Ecto neural progenitor cell (in vitro differentiated cells): ENCODE data around the gene GRIK3.

Source experiments
- DNase-seq: peaks from one replicate; pipeline ENCODE4 v3.0.0-alpha.2; 2018; ENCODE audit warnings: low spot score

The GRIK3 gene

GRCh38 chr1:36941316-36941978 is 92.9 kb downstream of the GRIK3 start:
- no peak for DNase-seq

GRCh38 chr1:36938819-36939218 is 95.5 kb downstream of the GRIK3 start:
- no peak for DNase-seq

DNA sequence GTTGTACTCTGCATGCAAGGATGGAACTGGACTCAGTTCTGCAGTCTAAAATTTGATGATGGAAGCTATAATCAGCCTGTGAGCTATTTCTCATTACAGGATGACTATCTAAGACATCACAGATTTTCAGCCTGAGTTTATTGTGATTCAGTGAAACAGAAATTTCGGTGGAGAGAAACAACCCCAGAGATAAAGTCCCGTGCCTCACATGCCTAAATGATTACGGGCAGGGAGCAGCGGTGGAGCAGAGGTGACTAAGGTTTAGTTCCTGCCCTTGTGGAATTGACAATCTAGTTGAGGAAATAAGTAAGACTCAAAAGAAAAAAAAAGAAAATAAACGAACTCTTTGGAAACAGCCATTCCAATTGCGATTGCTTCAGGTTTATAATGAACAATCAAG is 96.9 kb downstream of the GRIK3 start:
- DNase-seq = no peak

DNA sequence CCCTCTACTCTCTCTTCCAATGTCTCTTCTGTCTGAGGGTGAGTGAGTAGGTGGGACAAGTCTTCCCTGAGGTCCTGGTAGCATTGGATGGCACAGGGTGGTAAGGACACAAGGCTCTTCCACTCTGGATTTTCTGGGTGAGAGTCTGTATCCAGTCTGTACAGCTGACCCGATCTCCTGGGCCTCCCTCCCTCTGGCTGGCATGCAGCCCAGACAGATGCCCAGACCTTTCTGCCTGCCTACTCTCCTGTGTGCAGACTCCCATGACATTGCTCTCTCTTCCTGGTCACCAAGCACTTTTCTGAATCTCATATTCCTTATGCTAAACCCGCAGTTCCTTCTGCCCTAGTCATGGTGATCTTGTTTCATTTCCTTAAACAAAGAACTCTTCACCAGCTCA is 100.3 kb downstream of the GRIK3 start:
- no peak for DNase-seq

- no peak for DNase-seq
Measured at GRCh38 chr1:36927826-36928225, 106.5 kb downstream of the GRIK3 start.

DNA sequence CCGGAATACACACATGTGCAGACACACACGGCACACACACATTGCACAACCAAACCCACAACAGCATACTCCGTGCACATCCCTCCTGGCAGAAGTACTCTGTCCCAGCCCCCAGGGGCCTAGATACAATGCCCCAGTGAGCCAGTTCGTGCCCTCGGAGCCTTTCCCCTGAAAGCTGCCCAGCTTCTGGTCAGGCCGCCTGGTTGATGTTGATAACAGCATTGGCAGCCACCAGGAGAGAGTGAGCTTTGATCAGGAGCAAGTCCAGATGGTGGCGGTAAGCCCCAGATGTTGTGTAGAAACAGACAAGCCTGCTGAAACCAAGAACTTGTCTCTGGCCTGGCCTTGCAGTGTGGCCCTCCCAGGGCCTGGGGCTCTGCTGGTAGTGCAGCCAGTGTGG is 109.1 kb downstream of the GRIK3 start:
- no peak for DNase-seq

GRCh38 chr1:36924282-36924811 is 110.0 kb downstream of the GRIK3 start:
- DNase-seq = peak; percentile 93

DNA sequence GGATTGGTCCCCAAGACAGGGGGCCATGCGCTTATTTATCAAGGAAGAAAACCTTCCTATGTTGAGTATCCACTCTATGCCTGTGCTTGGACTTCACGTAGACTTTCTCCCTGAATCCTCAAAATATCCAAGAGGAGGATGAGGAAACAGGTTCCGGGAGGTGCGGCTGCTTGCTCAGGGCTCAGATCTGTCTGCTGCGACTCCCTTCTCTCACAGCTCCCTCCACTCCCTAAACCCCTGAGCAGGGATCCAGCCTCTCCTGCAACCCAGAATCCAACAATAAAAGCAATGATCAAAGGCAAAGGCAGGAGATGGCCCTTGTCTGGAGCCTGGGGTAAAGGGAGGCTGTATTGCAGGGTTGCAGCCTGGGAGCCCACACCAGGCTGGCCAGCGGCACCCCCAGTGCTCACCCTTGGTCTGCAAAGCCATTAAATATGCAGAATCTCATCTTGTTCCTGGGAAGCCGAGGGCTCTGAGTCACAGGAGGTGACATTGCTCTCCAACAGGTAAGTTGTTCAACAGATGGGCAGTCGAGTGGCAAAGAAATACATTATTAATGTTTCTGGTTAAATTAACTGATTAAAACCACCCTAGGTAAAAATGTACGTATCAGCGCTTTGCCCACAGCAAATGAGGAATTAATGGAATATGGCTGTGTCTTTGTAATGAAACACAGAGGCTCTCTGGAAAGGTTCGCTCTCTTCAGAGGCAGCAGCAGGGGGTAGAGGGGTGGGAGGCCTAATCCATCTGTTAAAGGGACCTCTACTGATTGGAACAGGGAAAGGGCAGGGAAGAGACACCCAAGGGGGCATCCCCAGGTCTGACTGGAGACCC is 111.5 kb downstream of the GRIK3 start:
- DNase-seq = no peak

DNA sequence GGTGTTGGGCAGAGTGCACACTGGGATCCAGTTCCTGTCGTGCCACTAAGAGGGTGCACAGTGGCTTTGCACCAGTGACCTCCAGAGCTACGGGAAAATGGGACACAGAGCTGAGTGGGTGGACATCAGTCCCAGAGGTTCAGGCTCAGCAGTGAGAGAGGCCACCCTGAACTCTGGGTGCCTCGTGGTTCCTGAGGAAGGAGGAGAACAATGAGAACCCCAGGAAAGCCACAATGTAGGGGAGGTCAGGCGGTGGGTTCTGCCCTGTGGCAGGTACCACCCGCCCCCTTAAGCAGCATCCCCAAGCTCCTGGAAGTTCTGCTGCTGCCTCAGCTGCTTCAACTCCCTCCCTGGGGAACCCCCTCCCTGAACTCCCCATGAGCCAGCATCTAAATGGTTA is 112.2 kb downstream of the GRIK3 start:
- no peak for DNase-seq

DNA sequence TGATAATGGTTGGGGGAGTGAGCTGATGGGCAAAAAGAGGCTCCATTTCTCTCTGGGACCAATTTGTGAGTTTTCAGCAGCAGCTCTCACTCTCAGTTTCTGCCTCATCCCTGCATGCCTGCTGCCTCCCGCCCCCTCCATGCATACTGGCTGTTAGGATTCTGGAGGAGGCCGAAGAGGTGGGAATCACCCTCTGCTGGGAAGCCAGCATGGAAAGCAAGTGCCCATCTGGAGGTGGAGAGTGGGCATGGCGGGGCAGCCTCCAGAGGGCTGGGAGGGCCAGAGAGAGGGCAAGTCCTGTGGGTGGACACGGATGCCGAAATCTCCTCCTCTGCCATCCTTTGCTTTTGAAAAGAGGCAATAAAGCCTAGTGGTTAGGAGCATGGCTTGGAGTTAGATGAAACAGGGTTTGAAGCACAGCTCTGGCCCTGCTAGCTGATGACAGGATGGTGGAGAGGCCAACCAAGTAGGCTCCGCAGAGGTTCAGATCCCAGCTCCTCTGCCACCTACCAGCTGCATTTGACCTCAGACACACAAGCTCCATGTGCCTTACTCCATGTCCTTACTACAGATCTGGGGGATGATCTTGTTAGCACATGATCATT is 113.4 kb downstream of the GRIK3 start:
- peak; percentile 44 for DNase-seq

DNA sequence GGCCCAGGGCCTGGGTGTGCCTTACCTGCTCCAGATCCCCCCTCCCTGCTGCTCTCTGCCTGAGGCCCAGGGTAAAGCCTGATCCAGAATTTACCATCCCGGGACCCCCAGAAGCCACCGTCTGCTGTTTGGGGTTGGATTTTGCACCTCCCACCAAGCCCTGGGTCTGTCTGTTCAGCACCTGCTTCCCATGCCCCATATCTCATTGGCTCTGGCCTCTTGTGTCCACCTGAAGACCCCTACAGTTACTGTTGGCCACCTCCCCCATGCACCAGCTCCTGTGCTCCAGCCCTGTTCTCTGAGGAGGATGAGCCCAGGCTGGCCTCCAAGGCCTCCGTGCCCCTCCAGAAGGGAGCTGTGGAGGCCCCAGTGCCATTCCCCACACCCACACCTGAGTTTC is 113.9 kb downstream of the GRIK3 start:
- peak; percentile 29 for DNase-seq

DNA sequence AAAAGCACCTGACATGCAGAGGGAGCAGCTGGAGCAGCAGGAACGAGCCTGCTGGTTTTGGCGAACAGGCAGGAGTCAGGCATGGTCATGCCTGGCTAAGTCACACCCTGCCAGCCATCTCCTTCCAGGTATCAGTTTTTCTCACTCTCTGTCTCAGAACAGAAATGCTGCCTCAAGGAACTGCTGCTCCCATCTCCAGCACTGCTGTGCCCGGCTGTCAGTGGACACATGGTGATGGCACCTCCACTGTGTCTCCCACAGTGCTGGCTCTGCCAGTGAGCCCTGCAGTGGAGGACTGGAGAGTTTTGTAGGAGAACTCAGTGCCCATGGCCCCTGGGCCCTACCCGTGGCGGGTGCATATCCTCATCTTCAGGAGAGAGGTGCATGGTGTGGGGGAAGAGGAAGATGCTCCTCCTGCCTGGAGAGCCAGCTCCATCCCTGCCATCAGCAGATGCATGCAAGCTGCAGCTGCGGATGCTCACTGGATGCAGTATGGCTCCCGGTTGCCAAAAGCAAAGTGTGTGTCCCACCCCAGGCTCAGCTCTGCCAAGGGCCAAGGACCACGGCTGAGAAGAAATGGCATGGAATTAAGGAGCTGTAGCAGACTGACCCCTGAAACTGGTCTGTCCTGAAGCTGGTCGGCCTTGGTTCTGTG is 114.7 kb downstream of the GRIK3 start:
- DNase-seq = peak; percentile 27

- peak; percentile 11 for DNase-seq
Measured at GRCh38 chr1:36918604-36919003, 115.7 kb downstream of the GRIK3 start.

DNA sequence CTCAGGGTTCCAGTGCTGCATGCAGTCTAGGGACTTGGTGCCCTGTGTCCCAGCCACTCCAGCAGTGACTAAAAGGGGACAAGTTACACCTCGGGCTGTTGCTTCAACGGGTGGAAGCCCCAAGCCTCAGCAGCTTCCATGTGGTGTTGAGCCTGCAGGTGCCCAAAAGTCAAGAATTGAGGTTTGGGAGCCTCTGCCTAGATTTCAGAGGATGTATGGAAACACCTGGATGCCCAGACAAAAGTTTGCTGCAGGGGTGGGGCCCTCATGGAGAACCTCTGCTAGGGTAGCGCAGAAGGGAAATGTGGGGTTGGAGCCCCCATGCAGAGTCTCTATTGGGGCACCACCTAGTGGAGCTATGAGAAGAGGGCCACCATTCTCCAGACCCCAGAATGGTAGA is 117.8 kb downstream of the GRIK3 start:
- peak; percentile 38 for DNase-seq

DNA sequence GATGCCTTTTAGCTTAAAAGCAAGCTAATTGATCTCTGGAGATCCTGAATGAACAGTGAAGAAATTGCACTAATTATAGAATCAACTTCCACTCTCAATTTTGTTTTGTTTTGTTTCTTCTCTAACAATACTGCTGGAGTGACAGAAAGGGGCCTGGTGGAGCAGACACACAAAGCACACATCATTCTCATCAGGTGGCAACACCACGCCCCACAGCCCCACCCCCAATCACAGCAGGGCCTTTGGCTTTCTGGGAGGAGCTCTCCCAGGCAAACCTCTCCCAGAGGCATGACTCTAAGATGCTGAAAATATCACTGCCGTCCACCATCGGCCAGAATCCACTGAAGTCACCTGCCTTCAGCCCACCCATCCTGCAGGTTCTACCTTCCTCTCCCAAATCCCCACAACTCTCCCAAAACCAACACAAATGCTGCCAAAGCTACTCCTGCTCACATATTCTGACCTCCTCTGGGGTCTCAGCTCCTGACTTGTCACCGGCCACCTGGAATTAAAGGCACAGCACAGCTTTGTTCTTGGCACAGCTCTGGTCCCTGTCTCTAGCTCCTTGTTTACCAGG is 120.7 kb downstream of the GRIK3 start:
- peak; percentile 57 for DNase-seq

DNA sequence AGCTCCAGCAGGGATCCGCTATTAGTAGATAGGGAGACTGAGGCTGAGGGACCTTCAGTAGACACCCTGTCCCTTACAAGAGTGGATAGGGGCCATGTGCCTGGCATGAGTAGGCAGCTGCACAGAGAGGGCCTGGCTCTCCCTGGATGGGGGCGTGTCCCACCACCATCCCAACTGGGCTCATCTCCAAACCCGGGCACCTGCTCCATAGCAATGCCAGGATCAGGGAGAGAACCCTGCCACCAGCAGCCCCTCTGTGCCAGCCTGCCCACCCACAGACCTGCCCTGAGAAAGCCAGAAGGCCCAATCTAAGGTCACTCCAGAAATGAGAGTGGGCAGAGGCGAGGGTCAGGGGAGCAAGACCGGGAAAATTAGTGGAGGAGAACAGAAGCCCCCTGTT is 121.3 kb downstream of the GRIK3 start:
- DNase-seq = peak; percentile 44

DNA sequence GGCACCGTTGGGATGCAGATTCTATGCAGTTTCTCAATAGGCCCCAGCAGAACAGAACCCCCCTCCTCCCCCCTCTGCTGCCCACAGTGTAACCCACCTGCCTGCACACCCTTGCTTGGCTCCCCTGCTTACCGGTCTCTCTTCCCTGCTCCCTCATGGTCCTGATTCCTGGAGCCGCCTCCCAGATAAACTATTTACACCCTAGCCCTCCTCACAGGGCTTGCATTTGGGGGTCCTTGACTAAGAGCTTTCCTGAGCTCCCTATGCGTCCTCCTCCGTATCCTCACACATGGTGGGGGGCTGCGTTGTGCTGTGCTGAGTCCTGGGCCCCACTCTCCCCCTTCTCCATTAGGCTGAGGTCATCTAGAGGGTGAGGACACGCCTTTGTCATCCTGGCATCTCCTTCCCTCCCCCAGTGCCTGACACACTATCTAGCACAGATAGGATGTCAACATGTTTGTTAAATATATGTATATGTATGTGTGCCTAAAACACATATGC is 121.9 kb downstream of the GRIK3 start:
- DNase-seq = peak; percentile 34

DNA sequence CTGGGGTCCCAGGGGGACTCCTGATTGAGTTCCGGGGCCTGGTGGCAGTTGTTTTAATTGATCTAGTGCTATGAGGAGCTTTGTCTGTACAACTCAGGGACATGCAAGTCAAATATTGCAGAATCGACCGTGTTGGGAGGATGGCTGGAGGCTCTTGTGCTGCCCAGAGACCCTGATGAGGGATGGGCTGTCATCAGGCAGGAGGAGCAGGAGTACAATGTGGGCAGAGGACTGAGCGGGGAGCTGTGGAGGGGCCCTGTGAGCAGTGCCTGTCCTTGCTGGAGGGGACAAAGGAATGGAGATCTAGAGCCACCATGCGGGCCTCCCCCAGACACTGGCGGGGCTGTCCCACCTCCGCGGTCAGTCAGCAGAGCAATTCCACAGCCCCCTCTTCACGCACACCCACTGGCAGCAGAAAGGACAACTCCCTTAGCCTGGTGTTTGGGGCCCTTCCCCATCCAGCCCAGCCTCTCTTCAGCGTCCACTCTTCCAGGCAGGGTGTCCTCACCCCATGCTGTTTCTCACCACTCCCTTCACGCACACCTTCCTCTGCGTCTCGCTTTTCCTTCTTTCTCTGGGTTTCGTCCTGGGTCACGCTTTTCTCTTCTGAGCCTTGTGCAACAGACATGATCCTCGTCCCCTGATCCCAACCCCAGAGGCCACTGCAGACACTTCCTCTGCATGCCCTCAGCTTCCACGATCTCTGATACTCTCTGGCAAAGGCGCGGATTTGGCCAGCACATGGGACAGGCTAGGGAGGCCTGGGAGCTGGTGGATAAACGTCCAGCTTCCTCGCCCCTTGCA is 122.6 kb downstream of the GRIK3 start:
- DNase-seq = peak; percentile 44

DNA sequence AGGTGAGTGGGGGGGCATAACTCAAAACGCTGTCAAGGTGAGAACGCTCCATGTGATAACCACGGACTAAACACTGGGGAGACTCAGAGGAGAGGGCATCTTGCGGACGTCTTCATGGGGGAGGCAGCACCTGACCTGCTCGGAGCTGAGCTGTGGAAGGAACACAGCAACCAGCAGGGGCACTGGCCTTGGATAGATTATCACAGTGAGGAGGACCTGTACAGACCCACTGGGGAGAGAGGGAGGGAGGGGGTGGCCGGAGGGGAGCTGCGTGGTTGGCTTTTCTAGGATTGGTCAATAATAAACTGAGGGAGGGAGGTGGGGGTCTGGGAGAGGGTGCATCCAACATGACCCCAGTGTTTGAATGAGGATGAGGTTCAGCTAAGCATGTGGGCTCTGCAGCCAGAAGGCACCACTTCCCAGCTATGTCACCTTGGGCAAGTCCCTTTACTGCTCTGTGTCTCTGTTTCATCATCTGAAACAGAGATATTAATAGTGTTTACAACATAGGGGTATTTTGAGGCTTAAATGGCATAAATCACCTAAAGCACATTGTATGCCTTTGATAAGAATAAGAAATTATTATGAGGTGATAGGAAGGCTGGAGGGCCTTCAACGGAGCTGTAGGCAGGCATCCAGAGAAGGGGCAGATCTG is 123.3 kb downstream of the GRIK3 start:
- peak; percentile 13 for DNase-seq

GRCh38 chr1:36909946-36910725 is 124.2 kb downstream of the GRIK3 start:
- peak; percentile 49 for DNase-seq
